ENCODE results near the gene ENAM.

DNA sequence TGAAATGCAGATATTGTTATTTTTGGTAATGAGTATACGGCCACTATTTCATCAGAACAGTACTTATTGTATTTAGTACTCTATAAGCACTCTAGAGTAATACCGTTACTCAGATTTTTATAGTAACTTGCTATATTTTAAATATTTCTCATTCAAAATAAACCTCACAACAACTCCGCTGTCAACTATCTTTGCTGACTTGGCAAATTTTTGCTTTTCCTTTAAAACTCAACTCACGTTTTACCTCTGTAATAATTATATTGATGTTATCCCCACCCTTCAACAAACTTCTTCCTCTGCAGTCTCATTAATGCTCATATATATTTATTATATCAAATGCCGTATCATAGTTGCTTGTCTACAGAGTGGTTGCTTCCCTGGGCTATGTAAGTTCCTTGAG is 28.8 kb downstream of the ENAM start:
- no peak for TF ChIP-seq POLR2A (IDR thresholded peaks at IDR 0.05)
- TF ChIP-seq, protein P1, sequence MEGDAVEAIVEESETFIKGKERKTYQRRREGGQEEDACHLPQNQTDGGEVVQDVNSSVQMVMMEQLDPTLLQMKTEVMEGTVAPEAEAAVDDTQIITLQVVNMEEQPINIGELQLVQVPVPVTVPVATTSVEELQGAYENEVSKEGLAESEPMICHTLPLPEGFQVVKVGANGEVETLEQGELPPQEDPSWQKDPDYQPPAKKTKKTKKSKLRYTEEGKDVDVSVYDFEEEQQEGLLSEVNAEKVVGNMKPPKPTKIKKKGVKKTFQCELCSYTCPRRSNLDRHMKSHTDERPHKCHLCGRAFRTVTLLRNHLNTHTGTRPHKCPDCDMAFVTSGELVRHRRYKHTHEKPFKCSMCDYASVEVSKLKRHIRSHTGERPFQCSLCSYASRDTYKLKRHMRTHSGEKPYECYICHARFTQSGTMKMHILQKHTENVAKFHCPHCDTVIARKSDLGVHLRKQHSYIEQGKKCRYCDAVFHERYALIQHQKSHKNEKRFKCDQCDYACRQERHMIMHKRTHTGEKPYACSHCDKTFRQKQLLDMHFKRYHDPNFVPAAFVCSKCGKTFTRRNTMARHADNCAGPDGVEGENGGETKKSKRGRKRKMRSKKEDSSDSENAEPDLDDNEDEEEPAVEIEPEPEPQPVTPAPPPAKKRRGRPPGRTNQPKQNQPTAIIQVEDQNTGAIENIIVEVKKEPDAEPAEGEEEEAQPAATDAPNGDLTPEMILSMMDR (IDR thresholded peaks at IDR 0.05 in 4 of 5, conservative IDR thresholded peaks at IDR 0.05 in 1 of 5) = no peak
